GM10266 (cell line): ENCODE data around the gene SPRED2.

Experiments used
- DNase-seq: peaks from one replicate; pipeline ENCODE4 v3.0.0; 2012; ENCODE audit errors: extremely low spot score
- TF ChIP-seq, protein P1 (sequence below): IDR thresholded peaks from 2 replicates; pipeline ENCODE4 v1.5.1; 2012; ENCODE audit warnings: mild to moderate bottlenecking, low read depth; ENCODE audit not compliant: control insufficient read depth, insufficient read depth; ENCODE audit errors: missing control alignments

Gene SPRED2

DNA sequence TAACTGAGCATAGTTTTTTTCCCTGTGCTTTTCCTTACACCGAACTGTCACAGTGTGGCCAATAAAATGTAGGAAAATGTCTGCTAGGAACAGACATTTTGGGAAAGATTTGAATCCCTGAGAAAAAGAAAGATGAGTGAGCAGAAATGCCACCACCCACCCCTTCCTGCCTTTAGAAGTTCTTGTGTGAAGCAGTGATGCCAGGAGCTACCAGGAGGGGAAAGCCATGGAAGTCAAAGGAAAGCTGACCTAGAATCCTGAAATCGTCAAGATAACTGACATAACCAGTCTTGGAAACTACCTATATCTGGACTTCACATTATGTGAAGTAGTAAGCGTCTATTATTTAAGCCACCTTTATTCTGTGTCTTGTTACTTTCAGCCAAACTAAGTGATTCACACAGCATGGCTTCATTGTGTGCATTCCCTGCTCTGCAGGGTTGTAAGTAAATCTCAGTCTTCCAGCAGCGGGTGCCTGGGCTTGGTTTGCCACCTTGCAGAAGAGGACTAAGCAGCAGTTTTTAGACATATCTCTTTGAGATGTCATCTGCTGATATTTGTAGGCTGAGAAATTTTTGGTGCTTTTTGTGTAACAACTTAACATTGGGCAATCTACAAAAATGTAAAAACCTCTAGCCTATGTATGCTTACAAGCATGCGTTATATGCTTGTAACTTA, 11.2 kb upstream of the SPRED2 start:
- TF ChIP-seq, protein P1, sequence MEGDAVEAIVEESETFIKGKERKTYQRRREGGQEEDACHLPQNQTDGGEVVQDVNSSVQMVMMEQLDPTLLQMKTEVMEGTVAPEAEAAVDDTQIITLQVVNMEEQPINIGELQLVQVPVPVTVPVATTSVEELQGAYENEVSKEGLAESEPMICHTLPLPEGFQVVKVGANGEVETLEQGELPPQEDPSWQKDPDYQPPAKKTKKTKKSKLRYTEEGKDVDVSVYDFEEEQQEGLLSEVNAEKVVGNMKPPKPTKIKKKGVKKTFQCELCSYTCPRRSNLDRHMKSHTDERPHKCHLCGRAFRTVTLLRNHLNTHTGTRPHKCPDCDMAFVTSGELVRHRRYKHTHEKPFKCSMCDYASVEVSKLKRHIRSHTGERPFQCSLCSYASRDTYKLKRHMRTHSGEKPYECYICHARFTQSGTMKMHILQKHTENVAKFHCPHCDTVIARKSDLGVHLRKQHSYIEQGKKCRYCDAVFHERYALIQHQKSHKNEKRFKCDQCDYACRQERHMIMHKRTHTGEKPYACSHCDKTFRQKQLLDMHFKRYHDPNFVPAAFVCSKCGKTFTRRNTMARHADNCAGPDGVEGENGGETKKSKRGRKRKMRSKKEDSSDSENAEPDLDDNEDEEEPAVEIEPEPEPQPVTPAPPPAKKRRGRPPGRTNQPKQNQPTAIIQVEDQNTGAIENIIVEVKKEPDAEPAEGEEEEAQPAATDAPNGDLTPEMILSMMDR: no peak
- no peak for DNase-seq

DNA sequence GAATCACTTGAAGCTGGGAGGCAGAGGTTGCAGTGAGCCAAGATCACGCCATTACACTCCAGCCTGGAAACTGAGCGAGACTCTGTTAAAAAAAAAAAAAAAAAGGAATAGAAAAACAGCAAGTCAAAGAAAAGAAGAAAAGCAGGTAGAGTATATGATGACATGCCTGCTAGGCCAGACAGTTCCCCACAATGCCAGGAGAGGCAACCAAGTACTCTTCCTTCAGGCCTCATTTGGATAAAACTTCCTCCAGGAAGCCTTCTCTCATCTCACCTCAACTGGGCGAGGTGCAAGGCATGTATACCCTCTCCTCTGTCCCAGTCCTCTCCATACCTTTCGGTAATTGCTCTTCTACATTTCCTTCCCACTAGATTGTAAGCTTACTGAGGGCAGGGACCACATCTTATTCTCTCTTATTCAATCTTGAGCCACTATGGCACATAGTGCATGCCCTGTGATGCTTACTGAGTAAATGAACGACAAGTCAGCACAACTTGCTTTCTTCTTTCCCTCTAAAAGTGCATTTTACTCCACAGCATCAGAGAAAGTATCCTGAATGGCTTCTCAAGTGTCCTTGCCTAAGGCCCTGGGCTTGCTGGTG, 10.1 kb upstream of the SPRED2 start:
- DNase-seq: no peak

DNA sequence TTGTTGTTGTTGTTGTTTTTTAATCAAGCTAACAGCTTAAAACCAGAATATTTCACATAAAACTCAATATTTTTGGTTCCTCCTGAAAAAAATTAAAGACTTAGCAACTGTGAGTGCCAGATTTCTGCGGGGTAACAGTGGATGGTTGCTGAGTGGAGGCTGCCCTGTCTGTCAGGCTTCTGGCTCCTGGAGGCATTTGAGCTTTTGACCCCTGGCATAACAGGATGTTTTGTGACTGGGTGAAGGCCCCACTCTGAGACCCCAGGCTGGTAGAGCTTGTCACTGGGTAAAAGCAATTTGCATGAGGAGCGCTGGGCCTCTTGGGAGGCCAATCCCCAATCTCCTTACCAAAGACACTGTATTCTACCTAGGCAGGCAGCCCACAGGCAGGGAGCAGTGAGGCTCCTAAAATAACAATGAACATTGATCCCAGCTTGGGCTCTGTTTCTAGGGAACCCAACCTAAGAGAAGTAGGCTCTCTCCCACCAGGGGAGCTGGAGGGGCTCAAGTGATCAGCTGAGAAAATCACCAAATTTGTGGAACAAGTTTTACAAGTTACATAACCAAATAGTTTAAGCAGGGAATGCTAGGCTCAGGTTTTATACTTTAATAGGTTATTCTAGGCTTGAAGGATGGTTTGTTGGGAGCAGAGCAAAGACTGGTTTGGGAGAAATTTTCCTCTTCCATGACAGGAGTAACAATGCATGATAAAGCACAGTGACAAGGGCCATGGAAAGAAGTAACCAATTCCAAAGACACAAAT, 5.9 kb upstream of the SPRED2 start:
- DNase-seq: no peak
- TF ChIP-seq, protein P1: no peak

More for the DNA sequence above, 10.1 kb upstream of the SPRED2 start:
- TF ChIP-seq, protein P1: no peak

DNA sequence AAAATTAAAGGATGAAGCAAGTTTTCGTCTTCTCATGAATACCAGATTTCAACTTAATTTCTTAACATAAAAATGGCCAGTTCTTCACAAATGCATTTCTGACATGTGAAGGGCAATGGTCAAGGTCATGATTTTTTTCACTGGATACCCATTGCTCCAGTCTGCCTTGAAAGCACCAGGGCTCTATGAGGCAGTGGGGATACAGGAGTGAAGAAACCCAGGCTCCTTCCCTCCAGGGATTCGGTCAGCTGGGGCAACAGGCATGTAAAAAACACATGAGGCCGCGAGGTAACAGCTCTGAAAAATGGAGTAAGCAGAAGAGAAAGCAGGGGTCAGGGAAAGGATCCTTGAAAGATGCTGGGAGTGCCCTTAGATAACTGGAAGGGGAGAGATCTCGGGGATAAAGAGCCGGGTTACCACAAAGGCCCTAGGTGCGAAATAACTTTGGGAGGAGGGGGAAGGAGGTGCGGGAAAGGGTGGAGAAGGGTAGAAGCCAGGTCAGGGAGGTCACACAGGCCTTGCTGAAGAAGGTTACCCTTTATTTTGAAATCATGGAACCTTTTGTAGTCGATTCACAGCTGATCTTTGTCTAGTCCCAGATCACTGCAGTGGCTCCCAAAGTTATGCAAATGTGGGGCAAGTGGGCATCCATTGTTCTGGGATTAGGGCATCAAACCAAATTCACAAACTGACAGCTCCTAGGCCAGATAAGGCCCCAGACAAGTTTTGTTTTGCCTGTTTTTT, 5.2 kb upstream of the SPRED2 start:
- TF ChIP-seq, protein P1: no peak
- no peak for DNase-seq

DNA sequence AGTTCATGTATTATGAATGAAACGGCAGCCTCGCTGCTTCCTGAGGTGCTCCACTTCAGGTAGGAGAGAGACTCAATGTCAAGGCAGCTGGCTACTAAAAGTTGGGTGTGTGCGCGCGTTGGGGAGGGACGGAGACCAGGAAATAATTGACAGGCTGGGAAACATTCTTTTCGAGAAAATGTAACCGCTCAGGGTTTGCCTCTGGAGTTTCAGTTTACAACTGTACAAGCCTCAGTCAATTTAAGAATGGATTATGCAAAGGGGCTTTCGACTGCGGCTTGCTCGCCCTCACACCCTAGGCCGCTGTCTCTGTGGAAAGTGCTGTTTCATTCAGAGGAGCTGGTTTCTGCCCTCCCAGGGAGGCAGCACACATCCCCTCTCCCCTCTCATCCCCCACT, 4.4 kb upstream of the SPRED2 start:
- DNase-seq: peak; percentile 89
- TF ChIP-seq, protein P1: no peak

DNA sequence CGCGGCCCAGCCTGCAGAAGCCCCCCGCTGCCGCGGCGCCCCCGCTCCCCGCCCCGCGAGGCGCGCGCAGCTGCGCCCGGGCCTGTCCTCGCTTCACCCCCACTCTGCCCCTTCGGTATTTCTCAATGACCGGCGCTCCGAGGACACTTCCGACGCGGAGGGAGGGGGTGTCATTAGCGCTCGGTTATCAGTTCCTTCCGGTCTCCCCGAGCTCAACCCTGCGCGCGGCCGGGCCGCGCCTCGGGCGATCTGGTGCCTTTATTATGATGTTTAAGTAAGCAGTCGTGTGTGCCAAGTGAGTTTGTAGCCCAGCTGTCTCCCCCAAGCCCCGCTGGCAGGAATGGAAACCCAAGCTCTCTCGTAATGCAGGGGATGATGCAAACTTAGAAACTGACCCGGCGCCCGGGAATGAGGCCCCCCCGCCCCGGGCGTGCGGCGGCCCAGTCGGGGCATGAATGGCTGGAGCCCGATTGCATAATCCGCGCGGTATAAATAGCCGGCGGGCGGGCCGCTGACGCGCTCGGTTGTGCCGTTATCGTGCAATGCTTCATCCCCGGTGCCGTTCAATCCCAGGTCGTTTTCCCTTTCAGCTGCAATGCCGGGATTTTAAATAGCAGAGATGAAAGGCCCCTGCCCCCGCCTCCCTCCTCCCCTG, 3.9 kb upstream of the SPRED2 start:
- TF ChIP-seq, protein P1: no peak
- DNase-seq: peak; percentile 70
